Endothelial cell of umbilical vein (primary cell): ENCODE results near the gene CDK6.

ENCODE experiments used
- MAX ChIP-seq: IDR thresholded peaks from 2 replicates; pipeline ENCODE4 v1.6.1; 2011; ENCODE audit not compliant: insufficient read depth, insufficient read length
- POLR2A ChIP-seq: IDR thresholded peaks from 2 replicates; pipeline ENCODE4 v1.6.1; 2012; ENCODE audit warnings: low read depth, mild to moderate bottlenecking, control low read depth, low read length
- POLR2AphosphoS5 ChIP-seq: IDR thresholded peaks from 2 replicates; pipeline ENCODE4 v1.6.1; 2012; ENCODE audit warnings: low read depth, mild to moderate bottlenecking, control low read depth, low read length, moderate library complexity; ENCODE audit not compliant: insufficient read depth

GRCh38 chr7:92655346-92655884 is 181.0 kb downstream of the CDK6 start:
- TF ChIP-seq POLR2AphosphoS5, result no peak
- no peak for TF ChIP-seq MAX
- TF ChIP-seq POLR2A, result no peak
